HG02610 (cell line): Measurements from ENCODE around the gene GRAMD2A.
A peak's percentile ranks its signal among the peaks of the same experiment; 100 is the strongest.

Source experiments
- ATAC-seq: cut with Tn5 transposase; IDR thresholded peaks from one replicate; pipeline ENCODE4 v1.9.1; 2021; ENCODE audit warnings: mild to moderate bottlenecking, moderate library complexity; ENCODE audit not compliant: unreplicated experiment

The GRAMD2A gene

GRCh38 chr15:72140088-72140487 is 57.5 kb downstream of the GRAMD2A start:
- no peak for ATAC-seq

- ATAC-seq = no peak
Observed at GRCh38 chr15:72139667-72140066, 57.9 kb downstream of the GRAMD2A start.

GRCh38 chr15:72136170-72137051 is 61.2 kb downstream of the GRAMD2A start:
- ATAC-seq = no peak

- ATAC-seq = no peak
Observed at GRCh38 chr15:72135719-72136118, 61.9 kb downstream of the GRAMD2A start.

GRCh38 chr15:72133211-72133610 is 64.4 kb downstream of the GRAMD2A start:
- no peak for ATAC-seq

GRCh38 chr15:72131922-72132321 is 65.7 kb downstream of the GRAMD2A start:
- ATAC-seq = no peak

GRCh38 chr15:72130272-72130671 is 67.3 kb downstream of the GRAMD2A start:
- no peak for ATAC-seq

- ATAC-seq = no peak
Observed at GRCh38 chr15:72128359-72128758, 69.2 kb downstream of the GRAMD2A start.

GRCh38 chr15:72127724-72128322 is 69.8 kb downstream of the GRAMD2A start:
- no peak for ATAC-seq

- no peak for ATAC-seq
Observed at GRCh38 chr15:72124218-72124617, 73.4 kb downstream of the GRAMD2A start.

- peak; percentile 61 for ATAC-seq
Observed at GRCh38 chr15:72118017-72118978, 79.3 kb downstream of the GRAMD2A start, which contains the start of the genes MYO9A and SENP8. TSS of gene MYO9A (minus strand) at chr15:72118150. CDS start at chr15:72046563, 71,587 bp downstream. TSS of gene SENP8 (plus strand) at chr15:72118403. CDS start at chr15:72139624, 21,221 bp downstream.

- ATAC-seq = peak; percentile 63
Observed at GRCh38 chr15:72117486-72118016, 80.0 kb downstream of the GRAMD2A start.

GRCh38 chr15:72116731-72117485 is 80.7 kb downstream of the GRAMD2A start:
- no peak for ATAC-seq

- ATAC-seq = no peak
Observed at GRCh38 chr15:72113347-72114031, 84.1 kb downstream of the GRAMD2A start.

- ATAC-seq = no peak
Observed at GRCh38 chr15:72112805-72113204, 84.8 kb downstream of the GRAMD2A start.

- ATAC-seq = no peak
Observed at GRCh38 chr15:72112116-72112515, 85.5 kb downstream of the GRAMD2A start.

- no peak for ATAC-seq
Observed at GRCh38 chr15:72110355-72110754, 87.2 kb downstream of the GRAMD2A start.
